SK-N-SH (cell line): Measurements from ENCODE around the gene MINDY4. TPM values are rescaled to one million over a fixed set of nuclear protein-coding genes. Genes with fewer than 3 reads are reported as not detected.

ENCODE experiments used
- CTCF ChIA-PET: fragments of 300-600, 350-600 bp; formaldehyde crosslinking; extraction: SDS; loops from one replicate; lab custom pipeline; 2021; lab: Yijun Ruan, JAX
- POLR2A ChIA-PET: fragments of 350-600 bp; sonication (Branson Sonifier 250); formaldehyde crosslinking; extraction: SDS; loops from one replicate; lab custom pipeline; 2020; ENCODE audit warnings: antibody characterized with exemption, inconsistent platforms; lab: Yijun Ruan, JAX
- DNase-seq: peaks from one replicate; pipeline ENCODE4 v3.0.0; 2012
- H2AFZ ChIP-seq: fragments of 200-600 bp; sonication (generic); 2 replicates; pipeline ENCODE4 v1.8.1; 2016; ENCODE audit warnings: antibody characterized with exemption, mild to moderate bottlenecking, low read depth
- H3F3A ChIP-seq: fragments of 200-600 bp; sonication (generic); replicated peaks from 2 replicates; pipeline ENCODE3; 2016; ENCODE audit warnings: antibody characterized with exemption, mild to moderate bottlenecking; ENCODE audit not compliant: insufficient read depth
- H3K27ac ChIP-seq, 2 experiments: fragments of 200-500 bp in 1 of 2; fragments of 200-600 bp in 1 of 2; sonication (Bioruptor generic) in 1 of 2; sonication (generic), shearing (Covaris generic) in 1 of 2; 2 replicates each; pipeline versions ENCODE4 v1.5.1 to v1.6.1; 2014 to 2016; ENCODE audit warnings: low read depth in 2 of 2, inconsistent platforms in 1 of 2, low read length in 1 of 2, mild to moderate bottlenecking in 1 of 2, mixed read lengths in 1 of 2
- H3K27me3 ChIP-seq: fragments of 200-600 bp; sonication (generic), shearing (Covaris generic); 2 replicates; pipeline ENCODE4 v1.6.1; 2016; ENCODE audit warnings: mixed run types; ENCODE audit not compliant: insufficient read depth
- H3K36me3 ChIP-seq, 2 experiments: fragments of 200-500 bp in 1 of 2; fragments of 200-600 bp in 1 of 2; sonication (Bioruptor generic) in 1 of 2; sonication (generic) in 1 of 2; replicated peaks in 1 of 2; 2 replicates each; pipeline versions ENCODE3 to v1.5.1; 2014 to 2016; ENCODE audit warnings: low read length in 1 of 2, mild to moderate bottlenecking in 1 of 2; ENCODE audit not compliant: insufficient read depth in 2 of 2, control insufficient read depth in 1 of 2
- H3K4me1 ChIP-seq, 2 experiments: fragments of 200-500 bp in 1 of 2; fragments of 200-600 bp in 1 of 2; sonication (Bioruptor generic) in 1 of 2; sonication (generic), shearing (Covaris generic) in 1 of 2; 2 replicates each; pipeline versions ENCODE4 v1.5.1 to v1.6.1; 2014 to 2016; ENCODE audit warnings: low read depth in 1 of 2, low read length in 1 of 2, mixed run types in 1 of 2; ENCODE audit not compliant: insufficient read depth in 2 of 2, control insufficient read depth in 1 of 2
- H3K4me2 ChIP-seq: fragments of 200-600 bp; sonication (generic), shearing (Covaris generic); 2 replicates; pipeline ENCODE4 v1.6.1; 2017; ENCODE audit warnings: mixed run types
- H3K4me3 ChIP-seq, 2 experiments: fragments of 200-500 bp in 1 of 2; fragments of 200-600 bp in 1 of 2; sonication (Bioruptor generic) in 1 of 2; sonication (generic), shearing (Covaris generic) in 1 of 2; 2 replicates each; pipeline versions ENCODE4 v1.5.1 to v1.8.1; 2014 to 2016; ENCODE audit warnings: low read depth in 2 of 2, inconsistent platforms in 1 of 2, low read length in 1 of 2, mild to moderate bottlenecking in 1 of 2, mixed read lengths in 1 of 2, moderate library complexity in 1 of 2
- H3K79me2 ChIP-seq: fragments of 200-600 bp; sonication (generic); 2 replicates; pipeline ENCODE4 v1.8.1; 2017; ENCODE audit warnings: mild to moderate bottlenecking; ENCODE audit not compliant: insufficient read depth
- H3K9ac ChIP-seq: fragments of 200-600 bp; sonication (generic); 2 replicates; pipeline ENCODE4 v1.6.1; 2017; ENCODE audit warnings: mixed run types
- H3K9me2 ChIP-seq: fragments of 200-600 bp; sonication (generic); 2 replicates; pipeline ENCODE4 v1.6.1; 2017; ENCODE audit warnings: mixed run types
- H3K9me3 ChIP-seq: fragments of 200-600 bp; sonication (generic); 2 replicates; pipeline ENCODE4 v1.6.1; 2017; ENCODE audit warnings: mixed run types, mild to moderate bottlenecking, moderate library complexity
- H4K20me1 ChIP-seq: fragments of 200-600 bp; sonication (generic); 2 replicates; pipeline ENCODE4 v1.6.1; 2017; ENCODE audit warnings: mild to moderate bottlenecking, mixed run types; ENCODE audit not compliant: insufficient read depth
- ELF1 ChIP-seq: IDR thresholded peaks from 2 replicates; pipeline ENCODE4 v1.4.0; 2012
- EP300 ChIP-seq, 2 experiments: IDR thresholded peaks; 2 replicates each; pipeline versions ENCODE4 v1.4.0 to v1.6.1; 2012; ENCODE audit warnings: borderline replicate concordance in 1 of 2, low read depth in 1 of 2, low read length in 1 of 2
- EZH2phosphoT487 ChIP-seq: fragments of 200-600 bp; sonication (generic); IDR thresholded peaks from 2 replicates; pipeline ENCODE4 v1.6.1; 2017; ENCODE audit warnings: low read depth, mixed run types, mild to moderate bottlenecking, antibody characterized with exemption, moderate library complexity, borderline replicate concordance
- JUND ChIP-seq: IDR thresholded peaks from 2 replicates; pipeline ENCODE4 v1.4.0; 2012
- MEF2A ChIP-seq: IDR thresholded peaks from 2 replicates; pipeline ENCODE4 v1.4.0; 2012; ENCODE audit warnings: low read depth, borderline replicate concordance
- NRF1 ChIP-seq: IDR thresholded peaks from 2 replicates; pipeline ENCODE4 v1.6.1; 2012; ENCODE audit warnings: low read depth, mild to moderate bottlenecking, low read length
- RAD21 ChIP-seq: IDR thresholded peaks from 2 replicates; pipeline ENCODE4 v1.6.1; 2012; ENCODE audit warnings: mild to moderate bottlenecking, low read length
- RCOR1 ChIP-seq: fragments of 150-350 bp; IDR thresholded peaks from 2 replicates; pipeline ENCODE4 v1.6.1; 2017; ENCODE audit warnings: antibody characterized with exemption, low read length
- SIN3A ChIP-seq: IDR thresholded peaks from 2 replicates; pipeline ENCODE4 v1.6.1; 2012; ENCODE audit warnings: low read depth, mild to moderate bottlenecking, low read length, moderate library complexity, borderline replicate concordance
- TEAD4 ChIP-seq: IDR thresholded peaks from 2 replicates; pipeline ENCODE4 v1.4.0; 2012; ENCODE audit warnings: mild to moderate bottlenecking, borderline replicate concordance; ENCODE audit not compliant: insufficient read depth
- YY1 ChIP-seq: IDR thresholded peaks from 2 replicates; pipeline ENCODE4 v1.4.0; 2012; ENCODE audit warnings: low read depth, mild to moderate bottlenecking
- WGBS: methylation state at CpG from one replicate; pipeline ENCODE4 v1.1.6; 2017; ENCODE audit warnings: low lambda C conversion rate; 5-methylcytosine and 5-hydroxymethylcytosine counted together
- polyA plus RNA-seq, 3 experiments: library from polyadenylated mRNA; depleted of rRNA; stranded (reverse); fragments of >200 nt; gene quantifications; 2 replicates each; pipeline ENCODE4 v1.2.3, GENCODE V29; 2012
- TF ChIP-seq, protein P1 (sequence below): fragments of 150-350 bp; IDR thresholded peaks from 2 replicates; pipeline ENCODE4 v1.6.1; 2016; ENCODE audit warnings: mild to moderate bottlenecking, low read depth, low read length
- TF ChIP-seq, protein P2 (sequence below): IDR thresholded peaks from 2 replicates; pipeline ENCODE4 v1.4.0; 2012; ENCODE audit warnings: low read depth, borderline replicate concordance
- TF ChIP-seq, protein P3 (sequence below): fragments of 200-600 bp; sonication (generic); IDR thresholded peaks from 2 replicates; pipeline ENCODE4 v1.6.1; 2017; ENCODE audit warnings: antibody characterized with exemption, mild to moderate bottlenecking, moderate library complexity
- TF ChIP-seq, protein P4 (sequence below): fragments of 150-350 bp; IDR thresholded peaks from 2 replicates; pipeline ENCODE4 v1.6.1; 2017; ENCODE audit warnings: antibody characterized with exemption, low read length, low read depth, borderline replicate concordance
- TF ChIP-seq, protein P5 (sequence below): IDR thresholded peaks from 2 replicates; pipeline ENCODE4; 2012

The MINDY4 gene
- polyA plus RNA-seq, 1 of the 3 experiments (the other 2 are of a cell fraction) = 1.8 TPM

DNA sequence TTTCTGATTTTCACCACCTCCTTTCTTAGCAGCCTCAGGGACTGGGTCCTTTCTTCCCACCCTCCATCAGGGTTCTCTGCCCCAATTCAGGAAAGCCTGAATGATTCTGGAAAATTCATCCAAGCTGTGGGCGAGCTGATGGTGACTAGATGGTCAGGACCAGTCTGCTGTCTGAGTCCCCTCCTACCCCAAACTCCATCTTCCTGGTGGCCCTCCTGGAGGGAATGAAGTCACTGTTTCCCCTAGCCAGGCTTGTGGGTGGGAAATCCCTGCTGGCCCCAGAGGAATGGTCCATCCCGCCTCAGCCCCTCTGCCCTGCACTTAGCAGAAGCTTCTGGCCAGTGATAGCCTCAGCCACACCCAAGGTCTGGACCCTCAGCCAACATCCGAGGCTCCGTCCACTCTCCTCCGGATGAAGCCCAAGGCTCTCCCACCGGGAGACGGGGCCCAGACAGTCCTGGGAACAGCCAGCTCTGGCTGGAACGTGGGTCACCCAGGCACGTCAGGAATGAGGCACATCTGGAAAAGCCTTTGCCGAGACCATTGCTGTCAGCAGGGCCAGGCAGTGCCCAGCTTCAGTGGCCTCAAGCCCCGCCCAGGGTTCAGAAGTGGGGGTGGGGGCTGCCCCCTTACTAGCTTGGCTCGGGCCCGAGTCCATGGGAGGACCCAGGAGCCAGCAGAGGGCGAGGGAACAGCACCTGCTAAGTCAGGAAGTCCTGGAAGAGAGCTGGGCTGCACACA lies 136.5 kb downstream of the MINDY4 start (continued):
- TF ChIP-seq, protein P1, sequence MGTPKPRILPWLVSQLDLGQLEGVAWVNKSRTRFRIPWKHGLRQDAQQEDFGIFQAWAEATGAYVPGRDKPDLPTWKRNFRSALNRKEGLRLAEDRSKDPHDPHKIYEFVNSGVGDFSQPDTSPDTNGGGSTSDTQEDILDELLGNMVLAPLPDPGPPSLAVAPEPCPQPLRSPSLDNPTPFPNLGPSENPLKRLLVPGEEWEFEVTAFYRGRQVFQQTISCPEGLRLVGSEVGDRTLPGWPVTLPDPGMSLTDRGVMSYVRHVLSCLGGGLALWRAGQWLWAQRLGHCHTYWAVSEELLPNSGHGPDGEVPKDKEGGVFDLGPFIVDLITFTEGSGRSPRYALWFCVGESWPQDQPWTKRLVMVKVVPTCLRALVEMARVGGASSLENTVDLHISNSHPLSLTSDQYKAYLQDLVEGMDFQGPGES = no peak
- no peak for TF ChIP-seq RCOR1

DNA sequence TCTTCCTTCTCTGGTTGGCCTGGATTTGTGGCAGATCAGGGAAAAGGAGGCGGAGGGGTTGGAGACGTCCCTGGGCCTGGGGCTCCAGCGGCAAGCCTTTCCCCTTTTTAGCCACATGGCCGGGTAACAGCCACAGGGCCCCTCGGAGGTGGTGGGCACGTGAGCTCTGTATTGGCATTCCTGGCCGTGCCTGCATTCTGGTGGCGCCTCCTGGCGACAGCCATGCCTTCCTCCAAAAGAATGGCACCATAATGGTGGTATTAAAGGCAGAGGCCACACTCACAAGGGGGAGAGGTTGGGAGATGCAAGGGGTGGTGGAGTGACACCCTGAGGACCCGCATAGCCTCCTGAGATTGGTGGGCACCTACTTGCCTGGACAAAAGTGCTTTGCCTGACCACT lies 137.5 kb downstream of the MINDY4 start:
- no peaks in the 10 kb centered on the region for H3K36me3 ChIP-seq
- no peak overlapping the region for H3K27ac ChIP-seq
- POLR2A ChIA-PET = no interaction called here
- H3K4me3 ChIP-seq = no peak overlapping the region
- H3F3A ChIP-seq = peaks cover 4% of the 10 kb centered on the region
- H3K27me3 ChIP-seq = no peaks in the 10 kb centered on the region
- no peaks in the 10 kb centered on the region for H3K9me2 ChIP-seq
- no peaks in the 10 kb centered on the region for H3K9me3 ChIP-seq
- DNase-seq = no peak
- peak; percentile 21; the same call in 1 of the 2 replicates for TF ChIP-seq RAD21
- TF ChIP-seq EP300 (IDR thresholded peaks at IDR 0.05; ENCODE audit: borderline replicate concordance in 1 of 2, low read depth in 1 of 2, low read length in 1 of 2) = no peak
- TF ChIP-seq, all 33 proteins: peak for 1
- no peak overlapping the region for H2AFZ ChIP-seq
- H3K4me2 ChIP-seq = no peak overlapping the region
- no peaks in the 10 kb centered on the region for H3K79me2 ChIP-seq
- no peaks in the 10 kb centered on the region for H4K20me1 ChIP-seq
- WGBS = 96% methylated on average over 4 of the region's 10 CpGs
- CTCF ChIA-PET = interaction anchor here (0.6 to 10.9 kb wide), 6 partner anchors 24 to 107 kb away, joined by 3 to 84 read pairs (median 3); no protein-coding TSS in a partner anchor
- no peak overlapping the region for H3K9ac ChIP-seq
- H3K4me1 ChIP-seq = peaks cover 18 to 73% of the 10 kb centered on the region in 2 experiments; a peak in 3 of 4 replicates

DNA sequence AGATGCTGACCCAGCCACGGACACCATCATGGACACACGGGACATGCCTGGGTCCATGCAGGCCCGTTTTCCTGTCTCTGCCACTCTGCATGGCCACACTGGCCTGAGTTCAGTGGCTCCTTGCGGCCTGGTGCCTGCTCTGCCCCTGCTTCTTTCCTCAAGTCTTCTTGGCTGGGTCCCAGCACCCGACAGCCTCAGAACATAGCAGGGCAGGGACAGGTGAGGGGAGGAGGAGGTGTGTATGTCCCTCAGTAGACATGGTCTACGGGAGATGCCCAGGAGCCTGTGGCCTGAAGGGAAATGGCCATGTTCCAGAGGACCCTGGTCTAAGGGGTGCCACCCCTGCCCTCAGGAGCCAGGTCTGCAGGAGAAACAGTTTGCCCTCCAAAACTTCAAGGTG lies 138.2 kb downstream of the MINDY4 start:
- Histone ChIP-seq H2AFZ (no peak overlapping the region), H3K27ac (no peak overlapping the region; a peak in 1 of 4 replicates), H3K36me3 (no peaks in the 10 kb centered on the region), H4K20me1 (no peaks in the 10 kb centered on the region), H3K9me2 (no peaks in the 10 kb centered on the region), H3K4me2 (no peak overlapping the region), H3K9me3 (no peaks in the 10 kb centered on the region), H3K4me1 (peaks cover 21 to 78% of the 10 kb centered on the region in 2 experiments; a peak in 3 of 4 replicates), H3K79me2 (no peaks in the 10 kb centered on the region), H3K27me3 (no peaks in the 10 kb centered on the region), H3F3A (peaks cover 4% of the 10 kb centered on the region), H3K4me3 (no peak overlapping the region), H3K9ac (no peak overlapping the region)
- ChIA-PET CTCF (interaction anchor here (1.0 to 10.9 kb wide), 6 partner anchors 13 to 213 kb away, joined by 3 to 84 read pairs (median 4); no protein-coding TSS in a partner anchor), POLR2A (interaction anchor here (0.6 to 1.5 kb wide), 2 partner anchors 10 to 64 kb away, joined by 3 read pairs; no protein-coding TSS in a partner anchor)
- WGBS = 86% methylated on average over 6 of the region's 6 CpGs
- no peak for DNase-seq
- no peak for TF ChIP-seq NRF1
- no peak for TF ChIP-seq RAD21
- TF ChIP-seq EZH2phosphoT487 = no peak
- TF ChIP-seq YY1 = no peak
- TF ChIP-seq, protein P2, sequence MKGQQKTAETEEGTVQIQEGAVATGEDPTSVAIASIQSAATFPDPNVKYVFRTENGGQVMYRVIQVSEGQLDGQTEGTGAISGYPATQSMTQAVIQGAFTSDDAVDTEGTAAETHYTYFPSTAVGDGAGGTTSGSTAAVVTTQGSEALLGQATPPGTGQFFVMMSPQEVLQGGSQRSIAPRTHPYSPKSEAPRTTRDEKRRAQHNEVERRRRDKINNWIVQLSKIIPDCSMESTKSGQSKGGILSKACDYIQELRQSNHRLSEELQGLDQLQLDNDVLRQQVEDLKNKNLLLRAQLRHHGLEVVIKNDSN = no peak
- no peak for TF ChIP-seq ELF1
- TF ChIP-seq, protein P3, sequence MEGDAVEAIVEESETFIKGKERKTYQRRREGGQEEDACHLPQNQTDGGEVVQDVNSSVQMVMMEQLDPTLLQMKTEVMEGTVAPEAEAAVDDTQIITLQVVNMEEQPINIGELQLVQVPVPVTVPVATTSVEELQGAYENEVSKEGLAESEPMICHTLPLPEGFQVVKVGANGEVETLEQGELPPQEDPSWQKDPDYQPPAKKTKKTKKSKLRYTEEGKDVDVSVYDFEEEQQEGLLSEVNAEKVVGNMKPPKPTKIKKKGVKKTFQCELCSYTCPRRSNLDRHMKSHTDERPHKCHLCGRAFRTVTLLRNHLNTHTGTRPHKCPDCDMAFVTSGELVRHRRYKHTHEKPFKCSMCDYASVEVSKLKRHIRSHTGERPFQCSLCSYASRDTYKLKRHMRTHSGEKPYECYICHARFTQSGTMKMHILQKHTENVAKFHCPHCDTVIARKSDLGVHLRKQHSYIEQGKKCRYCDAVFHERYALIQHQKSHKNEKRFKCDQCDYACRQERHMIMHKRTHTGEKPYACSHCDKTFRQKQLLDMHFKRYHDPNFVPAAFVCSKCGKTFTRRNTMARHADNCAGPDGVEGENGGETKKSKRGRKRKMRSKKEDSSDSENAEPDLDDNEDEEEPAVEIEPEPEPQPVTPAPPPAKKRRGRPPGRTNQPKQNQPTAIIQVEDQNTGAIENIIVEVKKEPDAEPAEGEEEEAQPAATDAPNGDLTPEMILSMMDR = no peak
- no peak for TF ChIP-seq RCOR1
- no peak for TF ChIP-seq SIN3A
- no peak for TF ChIP-seq JUND
- TF ChIP-seq, protein P4, sequence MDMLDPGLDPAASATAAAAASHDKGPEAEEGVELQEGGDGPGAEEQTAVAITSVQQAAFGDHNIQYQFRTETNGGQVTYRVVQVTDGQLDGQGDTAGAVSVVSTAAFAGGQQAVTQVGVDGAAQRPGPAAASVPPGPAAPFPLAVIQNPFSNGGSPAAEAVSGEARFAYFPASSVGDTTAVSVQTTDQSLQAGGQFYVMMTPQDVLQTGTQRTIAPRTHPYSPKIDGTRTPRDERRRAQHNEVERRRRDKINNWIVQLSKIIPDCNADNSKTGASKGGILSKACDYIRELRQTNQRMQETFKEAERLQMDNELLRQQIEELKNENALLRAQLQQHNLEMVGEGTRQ = no peak
- TF ChIP-seq MEF2A = no peak
- no peak for TF ChIP-seq TEAD4
- TF ChIP-seq, protein P5, sequence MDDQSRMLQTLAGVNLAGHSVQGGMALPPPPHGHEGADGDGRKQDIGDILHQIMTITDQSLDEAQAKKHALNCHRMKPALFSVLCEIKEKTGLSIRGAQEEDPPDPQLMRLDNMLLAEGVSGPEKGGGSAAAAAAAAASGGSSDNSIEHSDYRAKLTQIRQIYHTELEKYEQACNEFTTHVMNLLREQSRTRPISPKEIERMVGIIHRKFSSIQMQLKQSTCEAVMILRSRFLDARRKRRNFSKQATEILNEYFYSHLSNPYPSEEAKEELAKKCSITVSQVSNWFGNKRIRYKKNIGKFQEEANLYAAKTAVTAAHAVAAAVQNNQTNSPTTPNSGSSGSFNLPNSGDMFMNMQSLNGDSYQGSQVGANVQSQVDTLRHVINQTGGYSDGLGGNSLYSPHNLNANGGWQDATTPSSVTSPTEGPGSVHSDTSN = no peak
